Measurements from ENCODE around the gene PRR18.

DNA sequence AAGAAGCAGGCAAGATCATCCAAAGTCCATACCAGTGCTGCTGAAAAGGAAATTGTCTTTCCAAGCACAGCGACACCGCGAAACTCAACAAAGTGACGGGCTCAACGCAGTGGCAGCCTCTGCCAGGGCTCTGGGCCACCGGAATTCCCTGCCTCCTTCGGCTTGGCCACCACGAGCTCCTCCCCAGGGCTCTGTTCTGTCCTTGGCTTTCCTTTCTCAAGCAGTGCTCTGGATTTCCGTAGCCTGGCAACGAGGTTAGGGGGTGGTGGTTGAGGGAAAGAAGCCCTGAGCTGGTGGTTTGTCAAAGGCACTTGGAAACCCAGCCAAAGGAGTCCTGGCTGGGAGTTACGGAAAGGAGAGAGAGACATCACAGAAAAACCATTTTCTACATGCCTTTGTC is 31.2 kb downstream of the PRR18 start:
- TF ChIP-seq BCL11A (IDR thresholded peaks at IDR 0.05; ENCODE audit: low read depth in 2 of 2, low read length in 2 of 2) = no peak
- TF ChIP-seq CHD1 (IDR thresholded peaks at IDR 0.05; ENCODE audit: low read depth, low read length) = no peak
- TF ChIP-seq, protein P1, sequence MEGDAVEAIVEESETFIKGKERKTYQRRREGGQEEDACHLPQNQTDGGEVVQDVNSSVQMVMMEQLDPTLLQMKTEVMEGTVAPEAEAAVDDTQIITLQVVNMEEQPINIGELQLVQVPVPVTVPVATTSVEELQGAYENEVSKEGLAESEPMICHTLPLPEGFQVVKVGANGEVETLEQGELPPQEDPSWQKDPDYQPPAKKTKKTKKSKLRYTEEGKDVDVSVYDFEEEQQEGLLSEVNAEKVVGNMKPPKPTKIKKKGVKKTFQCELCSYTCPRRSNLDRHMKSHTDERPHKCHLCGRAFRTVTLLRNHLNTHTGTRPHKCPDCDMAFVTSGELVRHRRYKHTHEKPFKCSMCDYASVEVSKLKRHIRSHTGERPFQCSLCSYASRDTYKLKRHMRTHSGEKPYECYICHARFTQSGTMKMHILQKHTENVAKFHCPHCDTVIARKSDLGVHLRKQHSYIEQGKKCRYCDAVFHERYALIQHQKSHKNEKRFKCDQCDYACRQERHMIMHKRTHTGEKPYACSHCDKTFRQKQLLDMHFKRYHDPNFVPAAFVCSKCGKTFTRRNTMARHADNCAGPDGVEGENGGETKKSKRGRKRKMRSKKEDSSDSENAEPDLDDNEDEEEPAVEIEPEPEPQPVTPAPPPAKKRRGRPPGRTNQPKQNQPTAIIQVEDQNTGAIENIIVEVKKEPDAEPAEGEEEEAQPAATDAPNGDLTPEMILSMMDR (IDR thresholded peaks at IDR 0.05; ENCODE audit: control extremely low read depth in 1 of 3, insufficient read depth in 1 of 3, low read depth in 1 of 3, low read length in 3 of 3) = no peak
- no peak for TF ChIP-seq CHD2 (IDR thresholded peaks at IDR 0.05; ENCODE audit: low read length)
- no peak for TF ChIP-seq EZH2 (IDR thresholded peaks at IDR 0.05; ENCODE audit: low read depth, low read length, severe bottlenecking)
- TF ChIP-seq POLR2A (IDR thresholded peaks at IDR 0.05; ENCODE audit: control extremely low read depth in 1 of 2, low read depth in 2 of 2, low read length in 2 of 2) = no peak
- no peak for TF ChIP-seq KDM5A (IDR thresholded peaks at IDR 0.05; ENCODE audit: low read length)
- TF ChIP-seq SP1 (IDR thresholded peaks at IDR 0.05; ENCODE audit: low read depth, low read length) = no peak
- no peak for TF ChIP-seq KDM1A (IDR thresholded peaks at IDR 0.05; ENCODE audit: borderline replicate concordance, low read length)
- no peak for TF ChIP-seq YY1 (IDR thresholded peaks at IDR 0.05; ENCODE audit: low read depth, low read length)
- TF ChIP-seq EGR1 (IDR thresholded peaks at IDR 0.05; ENCODE audit: borderline replicate concordance, low read depth, low read length) = no peak
- TF ChIP-seq HDAC2 (IDR thresholded peaks at IDR 0.05; ENCODE audit: borderline replicate concordance in 1 of 2, low read depth in 2 of 2, low read length in 2 of 2) = no peak

Measured in H1 (cell line).